GM21447 (cell line): ENCODE data around the gene FAM83F.

Source experiments
- ATAC-seq: cut with Tn5 transposase; IDR thresholded peaks from one replicate; pipeline ENCODE4 v1.9.1; 2021; ENCODE audit not compliant: unreplicated experiment

FAM83F gene

DNA sequence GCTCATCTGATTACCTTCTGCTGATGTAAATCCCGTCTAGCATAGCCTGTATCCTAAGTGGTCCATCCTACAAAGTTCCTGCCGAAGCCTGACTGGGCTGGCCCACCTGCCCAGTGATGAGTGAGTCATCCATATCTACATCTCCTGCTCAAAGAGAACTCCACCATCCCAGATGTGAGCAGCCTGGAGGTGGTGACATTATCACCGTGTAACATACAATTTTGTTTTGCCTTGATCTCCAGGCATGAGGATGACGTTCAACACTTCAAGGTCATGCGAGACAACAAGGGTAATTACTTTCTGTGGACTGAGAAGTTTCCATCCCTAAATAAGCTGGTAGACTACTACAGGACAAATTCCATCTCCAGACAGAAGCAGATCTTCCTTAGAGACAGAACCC is 29.0 kb upstream of the FAM83F start:
- no peak for ATAC-seq

DNA sequence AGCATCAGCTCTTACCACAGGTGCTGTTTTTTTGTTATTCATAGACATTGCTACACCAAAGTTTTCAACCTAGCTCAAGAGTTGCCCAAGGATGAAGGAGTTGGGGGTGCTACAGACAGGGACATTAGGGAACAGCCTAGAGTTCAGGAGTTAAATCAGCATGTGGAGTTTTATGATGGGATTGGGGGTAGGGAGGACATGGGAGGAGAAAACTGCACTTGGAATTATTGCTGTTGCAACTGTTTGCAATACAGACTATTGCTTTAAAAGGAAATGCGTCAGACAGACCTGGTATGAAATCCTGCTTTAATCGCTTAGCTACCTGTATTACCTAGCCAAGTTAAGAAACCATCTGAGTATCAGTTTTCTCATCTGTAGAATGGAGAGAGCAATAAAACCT is 28.3 kb upstream of the FAM83F start:
- ATAC-seq = no peak

DNA sequence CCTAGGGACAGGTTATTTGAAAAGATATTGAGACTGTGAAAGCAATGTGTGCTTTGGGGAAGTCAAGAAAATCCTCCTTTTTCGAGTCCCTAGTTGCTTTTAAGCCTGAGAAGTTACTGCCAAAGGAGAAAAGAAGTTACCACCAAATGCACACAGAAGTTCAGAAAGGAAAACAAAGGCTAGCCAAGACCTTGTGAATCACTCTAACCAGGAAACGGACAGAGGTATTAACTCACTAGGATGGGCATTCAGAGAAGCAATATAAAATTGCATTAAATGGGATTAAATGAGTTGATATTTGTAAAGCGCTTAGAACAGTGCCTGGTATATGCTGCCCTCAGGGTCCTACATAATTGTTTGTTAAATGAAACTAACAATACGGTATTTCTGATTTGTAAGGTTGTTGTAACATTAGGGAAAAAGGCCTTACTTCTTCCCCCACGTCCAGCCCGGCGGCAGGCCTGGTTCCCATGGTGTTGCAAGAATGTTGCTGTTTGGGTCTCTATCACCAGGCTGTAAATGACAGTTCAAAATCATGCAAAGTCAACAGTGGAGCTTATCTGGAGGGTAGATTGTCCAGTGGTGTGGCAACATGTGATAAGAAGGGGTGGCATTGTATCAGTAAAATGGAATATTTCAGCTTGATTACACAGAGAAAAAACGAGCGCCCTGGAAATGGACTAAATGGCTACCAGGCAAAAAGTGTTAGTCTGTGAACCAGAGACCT is 27.5 kb upstream of the FAM83F start:
- ATAC-seq = no peak

DNA sequence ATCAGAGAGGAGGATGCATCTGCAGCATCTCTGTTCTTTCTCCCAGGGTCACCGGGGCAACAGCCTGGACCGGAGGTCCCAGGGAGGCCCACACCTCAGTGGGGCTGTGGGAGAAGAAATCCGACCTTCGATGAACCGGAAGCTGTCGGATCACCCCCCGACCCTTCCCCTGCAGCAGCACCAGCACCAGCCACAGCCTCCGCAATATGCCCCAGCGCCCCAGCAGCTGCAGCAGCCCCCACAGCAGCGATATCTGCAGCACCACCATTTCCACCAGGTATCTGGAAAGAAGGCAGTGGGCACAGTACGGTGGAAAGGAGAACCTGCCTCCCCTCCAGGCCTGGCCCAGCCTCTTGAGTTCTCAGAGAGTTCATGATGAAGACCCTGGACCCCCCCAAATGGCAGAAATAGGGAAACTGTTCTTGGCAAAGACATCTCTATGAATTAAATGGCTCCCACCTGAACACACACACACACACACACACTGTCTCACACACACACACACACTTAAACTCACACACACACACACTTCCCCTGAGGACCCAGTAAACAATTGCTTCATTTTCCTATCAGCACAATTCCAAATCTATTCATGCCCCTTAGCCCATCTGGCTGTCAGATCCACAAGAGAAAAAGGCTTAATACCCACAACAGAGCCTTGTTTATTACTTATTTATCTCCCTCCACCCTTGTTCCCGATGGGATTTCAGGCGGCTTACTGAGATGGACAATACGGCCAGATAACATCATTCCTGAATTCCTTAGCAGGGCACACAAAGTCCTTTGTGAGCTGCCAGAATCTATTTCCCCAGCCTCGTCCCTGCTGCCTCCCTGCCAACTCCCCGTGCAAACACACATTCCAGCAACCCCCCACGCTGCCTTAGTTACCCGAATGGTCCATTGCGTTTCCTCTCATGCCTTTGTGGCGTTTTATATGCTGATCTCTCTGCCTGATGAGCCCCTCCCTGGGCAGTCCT is 26.5 kb upstream of the FAM83F start:
- no peak for ATAC-seq

DNA sequence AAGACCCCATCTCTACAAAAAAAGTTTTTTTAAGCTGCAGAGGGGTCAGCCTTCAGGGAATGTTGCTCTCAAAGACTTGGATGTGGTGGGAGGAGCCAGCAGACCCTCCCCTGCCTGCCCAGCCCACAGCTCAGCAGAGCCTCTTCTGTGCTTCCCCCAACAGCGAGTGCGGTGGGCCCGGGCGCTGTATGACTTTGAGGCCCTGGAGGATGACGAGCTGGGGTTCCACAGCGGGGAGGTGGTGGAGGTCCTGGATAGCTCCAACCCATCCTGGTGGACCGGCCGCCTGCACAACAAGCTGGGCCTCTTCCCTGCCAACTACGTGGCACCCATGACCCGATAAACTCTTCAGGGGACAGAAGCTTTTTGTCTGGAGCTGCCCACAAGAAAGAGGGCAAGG is 24.0 kb upstream of the FAM83F start:
- no peak for ATAC-seq

DNA sequence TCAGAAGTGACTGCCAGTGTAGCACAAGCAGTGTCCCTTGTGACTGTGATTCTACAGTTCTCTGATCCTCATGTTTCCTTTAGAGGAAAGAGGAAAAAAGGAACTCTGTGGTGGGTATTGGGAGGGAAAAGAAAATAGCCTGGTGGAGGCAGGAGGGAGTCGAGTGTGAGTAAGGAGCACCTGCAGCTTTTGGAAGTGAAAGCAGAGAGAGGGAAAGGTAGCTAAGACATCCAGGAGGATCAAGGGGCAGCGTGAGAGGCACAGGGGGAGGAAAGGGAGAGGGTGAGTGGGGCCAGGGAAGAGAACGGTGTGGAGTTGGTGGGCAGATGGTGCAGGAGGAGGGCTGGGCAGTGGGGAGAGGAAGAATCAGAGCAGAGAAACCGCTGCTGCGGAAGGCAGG is 22.1 kb upstream of the FAM83F start:
- no peak for ATAC-seq

DNA sequence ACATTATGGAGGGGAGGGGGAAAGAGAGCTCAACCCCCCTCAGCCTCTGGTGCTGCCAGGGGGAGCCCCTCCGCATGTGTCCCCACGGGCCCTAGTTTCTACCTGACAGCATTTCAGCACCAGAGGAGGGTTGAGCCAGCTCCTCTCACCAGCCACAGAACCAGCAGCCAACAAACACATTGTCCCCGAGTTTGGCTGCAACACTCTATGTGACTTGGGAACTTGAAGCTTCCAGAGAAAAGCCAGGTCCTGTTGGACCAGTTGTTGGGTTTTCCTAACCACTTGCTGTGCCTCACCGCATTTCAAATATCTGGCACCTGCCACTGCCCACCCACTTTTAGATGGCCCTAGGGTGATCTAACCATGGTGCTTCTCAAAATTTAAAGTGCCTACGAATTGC is 21.1 kb upstream of the FAM83F start:
- no peak for ATAC-seq

DNA sequence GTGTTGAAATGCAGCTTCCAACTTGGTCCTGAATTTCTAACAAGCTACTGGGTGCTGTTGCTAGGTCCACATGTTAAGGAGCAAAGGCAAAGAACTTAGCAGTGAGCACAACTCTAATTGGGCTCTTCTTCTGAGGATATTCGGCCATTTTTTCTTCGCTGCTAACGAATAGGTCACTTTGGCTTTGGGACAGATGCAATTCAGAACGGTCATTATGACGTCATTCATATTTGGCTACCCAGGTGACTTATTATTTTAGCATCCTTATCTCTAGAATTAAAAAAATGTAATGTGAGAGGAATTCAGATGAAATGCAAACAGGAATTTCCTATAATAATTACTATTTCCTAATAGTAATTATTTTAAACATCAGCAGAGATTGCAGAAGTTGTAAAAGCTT is 20.7 kb upstream of the FAM83F start:
- ATAC-seq = no peak

DNA sequence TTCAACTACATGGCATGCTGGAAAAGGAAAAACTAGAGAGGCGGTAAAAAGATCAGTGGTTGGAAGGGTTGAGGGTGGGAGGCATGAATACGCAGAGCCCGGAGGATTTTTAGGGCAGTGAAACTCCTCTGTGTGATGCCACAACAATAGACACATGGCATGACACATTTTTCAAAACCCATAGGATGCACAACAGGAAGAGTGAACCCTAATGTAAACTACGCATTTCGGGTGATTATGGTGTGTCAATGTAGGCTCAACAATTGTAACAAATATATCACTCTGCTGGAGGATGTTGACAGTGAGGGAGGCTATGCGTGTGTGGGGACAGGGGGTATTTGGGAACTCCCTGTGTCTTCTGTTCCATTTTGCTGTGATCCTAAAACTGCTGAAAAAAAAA is 15.7 kb upstream of the FAM83F start:
- no peak for ATAC-seq

DNA sequence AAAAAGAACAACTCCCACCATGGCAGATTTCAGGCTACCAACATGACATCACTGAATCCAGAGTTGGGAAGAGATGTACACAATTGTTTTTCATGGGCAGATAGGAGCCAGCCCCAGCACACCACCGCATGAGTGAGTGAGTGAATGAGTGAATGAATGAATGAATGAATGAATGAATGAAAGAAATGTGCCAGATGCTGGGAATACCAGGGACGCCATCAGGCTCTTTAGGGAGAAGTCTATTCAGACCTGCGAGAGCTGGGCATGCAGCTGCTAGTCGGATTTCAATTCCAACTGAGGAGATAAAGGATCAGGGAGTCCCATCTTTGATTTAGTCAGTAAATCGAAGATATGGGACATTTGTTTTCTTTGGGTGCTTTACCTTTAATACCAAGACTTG is 15.3 kb upstream of the FAM83F start:
- no peak for ATAC-seq

DNA sequence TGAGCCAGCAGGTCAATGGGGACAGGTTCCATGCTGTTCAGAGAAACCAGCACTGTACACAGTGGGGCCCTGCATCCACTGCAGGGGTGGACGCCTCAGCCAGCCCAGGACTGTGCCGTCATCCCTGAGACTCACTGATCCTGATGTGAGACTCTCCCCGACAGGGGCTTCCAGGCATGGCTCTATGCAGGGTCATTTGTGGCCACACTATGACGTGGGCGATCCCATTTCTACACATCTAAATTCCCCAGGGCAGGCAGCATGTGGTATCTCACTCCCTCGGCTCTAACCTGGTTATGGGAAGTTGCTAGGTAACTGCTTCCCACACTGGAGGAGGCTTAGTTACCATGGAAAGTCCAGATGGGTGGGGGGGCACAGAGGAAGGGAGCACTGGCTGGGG is 14.2 kb upstream of the FAM83F start:
- ATAC-seq = no peak

DNA sequence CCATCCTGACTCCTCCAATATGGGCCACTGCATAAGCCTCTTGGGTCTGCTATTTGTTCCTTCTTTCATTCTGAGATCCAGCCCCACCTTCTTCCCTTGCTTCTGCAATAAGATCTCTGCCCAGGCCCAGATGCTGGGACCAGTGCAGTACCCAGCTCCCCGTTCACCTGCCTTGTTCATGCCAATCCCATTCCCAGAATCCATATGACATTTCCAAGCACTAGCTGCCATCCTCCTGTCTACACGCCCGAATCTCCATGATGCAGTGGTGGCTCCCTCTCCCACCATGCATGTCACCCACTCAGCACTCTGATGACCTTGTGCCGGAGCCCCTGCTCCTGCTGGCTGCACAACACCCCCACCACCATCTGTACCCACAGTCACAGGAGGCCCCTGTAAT is 11.4 kb upstream of the FAM83F start:
- no peak for ATAC-seq

DNA sequence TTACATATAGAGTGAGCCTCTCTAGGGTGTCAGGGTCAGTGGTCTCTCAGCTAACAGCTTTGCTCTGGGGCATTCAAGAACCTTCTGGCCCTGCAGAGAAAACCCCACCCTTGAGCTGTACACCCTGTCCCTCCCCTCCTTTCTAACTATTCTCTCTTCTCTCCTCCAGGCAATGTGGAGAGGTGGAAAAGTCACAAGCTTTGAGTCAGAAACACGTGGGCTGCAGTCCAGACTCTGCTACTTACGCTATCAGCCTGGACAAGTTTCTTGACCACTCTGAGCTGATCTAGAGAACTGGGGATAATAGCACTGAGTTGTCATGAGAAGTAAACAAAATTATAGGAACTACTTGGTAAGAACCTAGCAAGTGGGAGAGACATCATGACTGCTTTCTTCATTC is 10.7 kb upstream of the FAM83F start:
- no peak for ATAC-seq

DNA sequence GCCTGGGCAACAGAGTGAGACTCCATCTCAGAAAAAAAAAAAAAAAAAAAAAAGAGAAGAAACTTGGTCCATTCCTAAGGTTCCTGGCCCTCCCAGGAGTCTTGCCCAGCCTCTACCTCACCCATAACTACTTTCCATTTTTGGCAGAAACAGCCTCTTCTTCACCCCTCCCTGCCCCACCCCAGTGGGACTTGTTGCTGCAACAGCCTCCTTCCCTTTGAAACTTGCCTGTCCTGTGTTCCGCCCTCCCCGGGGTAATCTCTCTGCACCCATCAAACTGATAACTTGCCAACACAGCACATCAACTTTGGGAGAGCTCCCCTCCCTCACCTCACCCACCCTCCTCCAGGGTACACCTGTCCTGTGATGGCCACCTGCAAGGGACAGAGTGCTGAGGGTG is 10.0 kb upstream of the FAM83F start:
- no peak for ATAC-seq

DNA sequence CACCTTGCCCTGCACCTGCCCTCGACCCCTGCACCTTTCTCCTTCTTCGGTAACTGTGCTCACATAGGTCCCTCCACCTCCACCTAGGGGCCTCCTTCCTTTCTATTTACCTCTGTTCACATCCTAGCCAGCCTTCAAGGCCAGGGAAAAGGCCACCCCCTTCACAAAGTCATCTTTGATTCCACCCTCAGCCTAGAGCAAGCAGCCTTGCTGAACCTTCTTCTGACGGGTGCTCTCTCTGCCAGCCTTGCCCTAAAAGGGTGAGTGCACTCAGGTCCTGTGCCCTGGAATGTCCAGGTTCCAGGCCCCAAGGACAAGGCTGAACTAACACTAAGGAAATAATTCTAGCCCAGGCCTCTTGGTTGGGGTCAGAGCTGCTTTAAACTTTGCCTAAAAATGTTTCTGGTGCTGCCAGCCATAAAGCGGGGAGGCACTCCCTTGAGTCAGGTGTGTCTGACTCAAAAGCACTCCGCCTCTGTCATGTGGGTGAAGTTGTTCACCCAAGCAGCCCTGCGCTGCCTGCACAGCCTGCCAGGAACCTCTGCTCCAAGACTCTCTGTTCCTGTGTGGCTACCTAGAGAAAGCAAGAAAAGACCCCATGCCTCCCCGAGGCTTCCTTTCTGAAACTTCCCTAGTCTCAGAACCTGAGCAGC is 9.2 kb upstream of the FAM83F start:
- ATAC-seq = no peak

DNA sequence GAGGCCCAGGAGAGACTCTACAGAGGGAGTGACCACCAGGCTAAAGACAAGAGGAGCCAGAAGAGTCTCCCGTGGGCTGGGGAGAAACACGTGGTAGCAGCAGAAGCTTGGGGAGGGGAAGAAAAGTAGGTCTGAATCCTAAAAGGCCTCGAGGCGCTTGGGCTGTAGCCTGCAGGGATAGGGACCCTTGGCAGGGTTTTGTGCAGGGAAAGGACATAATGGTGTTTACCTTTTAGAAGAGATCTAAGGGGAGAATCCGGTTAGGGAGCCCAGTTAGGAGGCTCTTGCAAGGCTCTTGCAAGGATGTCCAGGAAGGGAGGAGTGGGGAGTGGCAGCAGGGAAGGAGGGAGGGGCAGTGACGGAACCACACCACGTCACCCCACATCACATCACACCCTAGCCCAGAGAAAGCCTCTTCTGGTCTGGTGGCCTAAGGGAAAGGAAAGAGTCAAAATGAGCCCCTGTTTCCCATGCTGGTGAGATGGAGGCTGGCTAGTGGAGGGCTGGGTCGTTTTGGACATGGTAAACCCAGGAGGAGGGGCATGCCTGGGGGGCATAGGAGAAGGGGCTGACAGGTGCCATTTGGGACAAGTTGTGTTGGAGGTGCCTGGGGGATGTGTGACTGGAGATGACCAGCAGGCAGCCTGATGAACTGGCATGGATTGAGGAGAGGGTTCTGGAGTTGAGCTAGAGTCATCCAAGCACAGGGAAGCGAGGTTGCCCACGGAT is 6.2 kb upstream of the FAM83F start:
- no peak for ATAC-seq

DNA sequence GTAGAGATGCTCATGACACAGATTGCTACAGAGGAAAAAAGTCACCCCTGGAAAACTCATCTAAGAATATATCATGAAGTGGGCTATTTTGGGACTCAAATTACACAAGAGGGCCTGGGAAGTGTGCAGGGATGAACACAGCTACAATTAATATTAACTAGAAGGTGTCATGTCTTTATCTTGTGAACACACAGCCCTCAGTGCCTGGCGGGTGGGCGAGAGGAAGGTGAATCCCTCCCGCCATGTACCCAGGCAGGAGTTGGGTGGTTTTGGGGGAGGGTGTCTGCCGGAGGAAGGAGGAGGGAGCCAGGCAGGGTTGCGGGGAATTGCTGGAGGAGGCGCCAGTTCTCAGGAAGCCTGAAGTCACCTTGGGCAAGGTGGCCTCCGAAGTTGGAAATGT is 5.1 kb upstream of the FAM83F start:
- no peak for ATAC-seq

DNA sequence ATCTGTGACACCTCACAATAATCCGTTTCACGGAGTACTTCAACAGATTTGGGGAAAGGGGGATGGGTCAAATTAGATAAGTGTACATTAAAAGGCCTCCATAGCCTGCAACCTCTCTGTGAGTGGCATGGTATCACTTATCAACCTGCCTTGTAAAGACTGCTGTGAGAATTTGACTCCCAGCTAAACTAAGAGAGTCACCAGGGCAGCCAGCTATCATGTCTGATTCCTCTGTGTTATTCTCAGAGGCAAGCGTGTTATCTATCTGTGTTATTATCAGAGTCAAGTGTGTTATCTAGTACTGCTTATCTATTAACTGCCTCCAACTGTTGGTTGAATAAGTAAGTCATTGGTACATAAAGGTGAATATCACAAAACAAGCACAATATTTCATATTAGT is 4.1 kb upstream of the FAM83F start:
- ATAC-seq = no peak

DNA sequence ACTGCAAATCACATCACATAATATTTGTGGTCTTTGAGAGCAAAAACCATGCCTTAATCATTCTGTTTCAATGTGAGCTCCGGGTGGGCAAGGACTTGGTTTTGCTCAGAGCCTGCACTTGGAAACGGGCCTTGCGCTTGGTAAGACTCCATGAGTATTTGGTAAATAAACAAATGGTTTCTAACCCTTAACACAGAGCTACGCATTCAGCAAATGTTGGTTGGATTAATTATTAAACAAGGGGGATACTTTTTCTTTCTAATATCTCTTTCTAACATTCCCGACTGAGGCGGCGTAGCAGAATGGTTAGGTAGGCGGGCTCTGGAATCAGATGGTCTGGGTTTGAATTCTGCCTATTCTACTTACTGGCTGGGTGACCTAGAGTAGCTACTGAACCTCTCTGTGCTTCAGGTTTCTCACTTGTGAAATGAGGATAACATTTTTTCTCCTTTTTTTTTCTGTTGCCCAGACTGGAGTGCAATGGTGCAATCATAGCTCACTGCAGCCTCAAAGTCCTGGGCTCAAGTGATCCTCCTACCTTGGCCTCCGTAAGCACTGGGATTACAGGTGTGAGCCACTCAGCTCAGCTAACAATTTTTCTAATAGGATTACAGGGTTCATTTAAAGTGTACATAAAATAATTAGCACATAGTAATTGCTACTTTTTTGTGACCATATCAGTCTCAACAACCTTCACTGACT is 3.4 kb upstream of the FAM83F start:
- ATAC-seq = no peak

DNA sequence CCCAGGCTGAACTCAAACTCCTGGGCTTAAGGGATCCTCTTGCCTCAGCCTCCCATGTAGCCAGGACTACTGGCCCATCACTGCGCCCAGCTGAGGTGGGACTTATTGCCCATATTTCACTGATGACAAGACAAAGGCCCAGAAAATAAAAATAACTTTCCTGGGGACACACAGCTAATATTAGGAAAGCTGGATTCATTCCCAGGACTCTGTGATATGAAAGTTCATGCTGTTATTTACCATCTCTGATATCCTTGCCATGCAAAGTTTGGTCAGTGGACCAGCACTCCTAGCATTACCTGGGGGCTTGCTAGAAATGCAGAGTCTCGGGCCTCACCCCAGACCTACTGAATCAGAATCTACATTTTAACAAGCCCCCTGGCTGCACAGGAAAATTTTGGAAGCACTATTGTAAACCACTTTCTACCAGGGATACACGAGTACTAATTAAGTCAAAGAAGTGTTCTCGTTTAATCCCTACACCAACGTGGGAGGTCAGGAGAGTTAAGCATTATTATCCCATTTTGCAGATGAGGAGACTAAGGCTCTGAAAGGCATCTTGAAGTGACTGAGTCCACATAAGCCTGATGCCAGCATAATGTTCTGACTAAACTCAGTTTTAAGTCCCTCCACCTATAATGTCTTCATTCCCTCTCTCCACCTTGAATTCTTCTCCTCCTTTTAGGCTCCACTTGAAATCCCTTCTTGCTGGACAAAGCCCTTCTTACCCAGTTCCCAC is 2.5 kb upstream of the FAM83F start:
- no peak for ATAC-seq
